HCT116 (cell line): ENCODE data around the gene ZCWPW1. TPM values are rescaled to one million over a fixed set of nuclear protein-coding genes. Genes with fewer than 3 reads are reported as not detected.

Experiments
- ATAC-seq: fragments of 200-7000 bp; cut with Tn5 transposase; 2 replicates; pipeline ENCODE4 v1.9.1; 2020; ENCODE audit warnings: mild to moderate bottlenecking, moderate library complexity
- BruUV-seq: library from RNA; stranded (reverse); fragments of 400-500 nt; replicated peaks from 2 replicates; lab custom pipeline; 2021; lab: Mats Ljungman, UMichigan
- CTCF ChIA-PET: fragments of 300-600 bp; sonication (Branson Sonifier 250); formaldehyde crosslinking; loops from one replicate; lab custom pipeline; 2021; ENCODE audit warnings: antibody characterized with exemption; lab: Charles Lee
- POLR2A ChIA-PET: fragments of 300-600, 350-600 bp; sonication (Branson Sonifier 250); formaldehyde crosslinking; loops from one replicate; lab custom pipeline; 2021; ENCODE audit warnings: antibody characterized with exemption; lab: Charles Lee
- RAD21 ChIA-PET, 2 experiments: fragments of 300-600 bp; sonication (Branson Sonifier 250); formaldehyde crosslinking; loops; one replicate each; lab custom pipeline; 2023; ENCODE audit warnings: low total read pairs in 2 of 2; ENCODE audit not compliant: uncharacterized antibody in 2 of 2, unreplicated experiment in 2 of 2, low non-redundant PET in 1 of 2; lab: Charles Lee
- DNase-seq: peaks from one replicate; pipeline ENCODE4 v3.0.0-alpha.2; 2010; ENCODE audit warnings: low read depth, low spot score
- H2AFZ ChIP-seq: fragments of 200-600 bp; shearing (Covaris generic), sonication (generic); 2 replicates; pipeline ENCODE4 v1.6.1; 2017; ENCODE audit warnings: low read depth, mixed run types, mixed read lengths, antibody characterized with exemption, low read length; ENCODE audit not compliant: poor library complexity, severe bottlenecking
- H3K27ac ChIP-seq: 2 replicates; pipeline ENCODE4 v1.5.1; 2012; ENCODE audit warnings: low read depth, low read length
- H3K27me3 ChIP-seq: fragments of 200-600 bp; sonication (generic); 2 replicates; pipeline ENCODE4 v1.6.1; 2016; ENCODE audit warnings: mixed run types, low read length, mixed read lengths; ENCODE audit not compliant: insufficient read depth
- H3K36me3 ChIP-seq, 2 experiments: fragments of 200-500 bp in 1 of 2; fragments of 200-600 bp in 1 of 2; sonication (Bioruptor generic) in 1 of 2; sonication (generic) in 1 of 2; 2 replicates each; pipeline versions ENCODE4 v1.5.1 to v1.6.1; 2014 to 2016; ENCODE audit warnings: low read length in 2 of 2, inconsistent platforms in 1 of 2, mixed read lengths in 1 of 2, mixed run types in 1 of 2; ENCODE audit not compliant: insufficient read depth in 2 of 2, control insufficient read depth in 1 of 2
- H3K4me1 ChIP-seq, 2 experiments: fragments of 200-600 bp in 1 of 2; sonication (generic) in 1 of 2; 2 replicates each; pipeline versions ENCODE4 v1.5.1 to v1.6.1; 2012 to 2017; ENCODE audit warnings: low read length in 2 of 2, inconsistent platforms in 1 of 2, mild to moderate bottlenecking in 1 of 2, mixed read lengths in 1 of 2, mixed run types in 1 of 2, moderate library complexity in 1 of 2; ENCODE audit not compliant: insufficient read depth in 2 of 2, control insufficient read depth in 1 of 2
- H3K4me2 ChIP-seq: fragments of 200-600 bp; sonication (generic); 2 replicates; pipeline ENCODE4 v1.6.1; 2017; ENCODE audit warnings: mixed run types, low read length, mixed read lengths
- H3K4me3 ChIP-seq, 2 experiments: fragments of 200-600 bp in 1 of 2; sonication (generic) in 1 of 2; replicated peaks in 1 of 2; 2 replicates each; pipeline ENCODE4 v1.5.1; 2011 to 2016; ENCODE audit warnings: low read length in 2 of 2, control low read depth in 1 of 2, low read depth in 1 of 2, mild to moderate bottlenecking in 1 of 2, mixed read lengths in 1 of 2, mixed run types in 1 of 2
- H3K79me2 ChIP-seq: fragments of 200-600 bp; sonication (generic); 2 replicates; pipeline ENCODE4 v1.6.1; 2017; ENCODE audit warnings: mild to moderate bottlenecking, mixed run types, low read length, moderate library complexity, mixed read lengths; ENCODE audit not compliant: insufficient read depth
- H3K9ac ChIP-seq: fragments of 200-600 bp; sonication (generic); 2 replicates; pipeline ENCODE4 v1.6.1; 2016; ENCODE audit warnings: low read length, mixed read lengths
- H3K9me2 ChIP-seq: fragments of 200-600 bp; sonication (generic), shearing (Covaris generic); 2 replicates; pipeline ENCODE4 v1.6.1; 2017; ENCODE audit warnings: mixed run types, mild to moderate bottlenecking, moderate library complexity; ENCODE audit not compliant: insufficient read depth
- H3K9me3 ChIP-seq, 2 experiments: fragments of 200-500 bp in 1 of 2; fragments of 200-600 bp in 1 of 2; sonication (Bioruptor generic) in 1 of 2; sonication (generic) in 1 of 2; 2 replicates each; pipeline ENCODE4 v1.6.1; 2014 to 2017; ENCODE audit warnings: low read length in 2 of 2, mixed read lengths in 2 of 2, inconsistent platforms in 1 of 2, low read depth in 1 of 2, mild to moderate bottlenecking in 1 of 2, mixed run types in 1 of 2, moderate library complexity in 1 of 2; ENCODE audit not compliant: control insufficient read depth in 1 of 2, insufficient read depth in 1 of 2
- H4K20me1 ChIP-seq: fragments of 200-600 bp; sonication (generic), shearing (Covaris generic); 2 replicates; pipeline ENCODE4 v1.6.1; 2017; ENCODE audit warnings: mixed run types, mild to moderate bottlenecking, moderate library complexity; ENCODE audit not compliant: insufficient read depth
- CBX3 ChIP-seq: IDR thresholded peaks from 2 replicates; pipeline ENCODE4 v1.6.1; 2012; ENCODE audit warnings: low read depth
- EZH2 ChIP-seq: fragments of 200-600 bp; sonication (generic); IDR thresholded peaks from 2 replicates; pipeline ENCODE4 v1.6.1; 2017; ENCODE audit warnings: antibody characterized with exemption, mixed run types
- FOSL1 ChIP-seq: IDR thresholded peaks from 2 replicates; pipeline ENCODE4 v1.6.1; 2012; ENCODE audit warnings: low read depth
- JUND ChIP-seq: IDR thresholded peaks from 2 replicates; pipeline ENCODE4 v1.6.1; 2012
- MAX ChIP-seq: IDR thresholded peaks from 2 replicates; pipeline ENCODE4 v1.6.1; 2012
- POLR2A ChIP-seq: IDR thresholded peaks from 2 replicates; pipeline ENCODE4 v1.7.0; 2011; ENCODE audit warnings: borderline replicate concordance; ENCODE audit not compliant: insufficient read depth, insufficient read length; ENCODE audit errors: extremely low read depth
- POLR2AphosphoS5 ChIP-seq: IDR thresholded peaks from 2 replicates; pipeline ENCODE4 v1.6.1; 2011; ENCODE audit warnings: mild to moderate bottlenecking, low read depth, low read length, moderate library complexity
- RAD21 ChIP-seq: IDR thresholded peaks from 2 replicates; pipeline ENCODE4 v1.6.1; 2012; ENCODE audit warnings: low read depth, mild to moderate bottlenecking
- SP1 ChIP-seq: IDR thresholded peaks from 2 replicates; pipeline ENCODE4 v1.6.1; 2012; ENCODE audit warnings: low read depth
- SRF ChIP-seq: IDR thresholded peaks from 2 replicates; pipeline ENCODE4 v1.6.1; 2012; ENCODE audit warnings: low read depth
- ZFX ChIP-seq: fragments of 450-650 bp; IDR thresholded peaks from 2 replicates; pipeline ENCODE4 v1.6.1; 2017
- intact Hi-C: fragments of 100-400 bp; cut with micrococcal nuclease; formaldehyde crosslinking; loops from 2 replicates; pipeline ENCODE4 v1.10.0; 2022
- total RNA-seq: library from RNA; stranded (reverse); gene quantifications from one replicate; pipeline ENCODE4 v1.2.1, GENCODE V29; 2021; ENCODE audit not compliant: unreplicated experiment
- TF ChIP-seq, protein P1 (sequence below): IDR thresholded peaks from 2 replicates; pipeline ENCODE4 v1.6.1; 2012
- TF ChIP-seq, protein P2 (sequence below): IDR thresholded peaks from 2 replicates; pipeline ENCODE4 v1.6.1; 2011; ENCODE audit warnings: mild to moderate bottlenecking, low read length, moderate library complexity; ENCODE audit not compliant: insufficient replicate concordance; ENCODE audit errors: extremely low read depth

The ZCWPW1 gene
- total RNA-seq, 1 experiment from 2014 or later = 1.5 TPM

DNA sequence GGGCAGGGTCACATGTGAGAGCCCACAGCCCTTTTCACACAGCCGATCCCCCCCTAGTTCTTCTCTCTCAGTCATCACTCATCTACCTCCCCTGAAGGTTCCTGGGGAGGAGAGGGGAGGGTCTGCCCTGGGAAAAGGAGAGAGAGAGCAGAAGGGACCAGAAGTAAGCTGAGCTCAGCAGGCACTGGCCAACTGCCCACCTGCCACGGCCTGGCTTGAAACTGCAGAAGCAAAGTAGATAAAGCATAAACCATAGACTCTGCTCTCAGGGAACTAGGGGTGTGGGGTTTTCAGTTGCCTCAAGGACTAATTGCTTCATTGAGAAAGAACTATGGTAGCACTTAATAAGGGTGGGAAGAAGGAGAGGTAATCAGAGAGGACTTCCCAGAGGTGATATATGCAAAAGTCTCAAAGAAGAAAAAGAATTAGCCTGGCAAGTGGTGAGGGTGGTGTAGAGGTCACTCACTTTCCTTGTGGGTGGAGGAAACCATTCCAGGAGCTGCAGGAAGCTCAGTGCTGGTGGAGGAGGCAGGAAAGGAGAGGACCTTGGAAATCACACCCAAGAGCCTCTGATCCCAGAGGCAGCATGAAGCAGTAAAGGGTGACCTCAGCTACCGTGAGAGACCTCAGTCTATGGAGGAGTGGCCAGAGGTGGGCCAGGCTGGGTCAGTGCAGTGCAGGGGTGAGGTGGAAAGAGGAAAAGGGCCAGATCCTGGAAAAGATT lies 38.1 kb downstream of the ZCWPW1 start:
- BruUV-seq = no TSS peak
- CTCF ChIA-PET = no interaction called here

More for the DNA sequence above, 38.1 kb downstream of the ZCWPW1 start:
- Histone ChIP-seq H3K4me3 (no peak overlapping the region), H3K27ac (no peak overlapping the region), H3K9me2 (no peaks in the 10 kb centered on the region), H2AFZ (no peak overlapping the region), H3K36me3 (no peaks in the 10 kb centered on the region), H3K4me1 (no peaks in the 10 kb centered on the region), H4K20me1 (no peaks in the 10 kb centered on the region), H3K4me2 (no peak overlapping the region), H3K27me3 (no peaks in the 10 kb centered on the region), H3K79me2 (no peaks in the 10 kb centered on the region), H3K9ac (no peak overlapping the region), H3K9me3 (no peaks in the 10 kb centered on the region)
- no peak for DNase-seq
- ChIA-PET RAD21 (no interaction called here), POLR2A (no interaction called here)
- intact Hi-C loops = no loop called here
- TF ChIP-seq MAX = no peak
- TF ChIP-seq RAD21 = no peak
- no peak for TF ChIP-seq POLR2A
- no peak for TF ChIP-seq CBX3
- TF ChIP-seq SRF = no peak
- no peak for TF ChIP-seq JUND
- TF ChIP-seq SP1 = no peak
- TF ChIP-seq ZFX = no peak
- TF ChIP-seq EZH2 = no peak
- TF ChIP-seq, protein P1, sequence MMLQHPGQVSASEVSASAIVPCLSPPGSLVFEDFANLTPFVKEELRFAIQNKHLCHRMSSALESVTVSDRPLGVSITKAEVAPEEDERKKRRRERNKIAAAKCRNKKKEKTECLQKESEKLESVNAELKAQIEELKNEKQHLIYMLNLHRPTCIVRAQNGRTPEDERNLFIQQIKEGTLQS = no peak
- no peak for TF ChIP-seq FOSL1
- no peak for TF ChIP-seq POLR2AphosphoS5
- TF ChIP-seq, protein P2, sequence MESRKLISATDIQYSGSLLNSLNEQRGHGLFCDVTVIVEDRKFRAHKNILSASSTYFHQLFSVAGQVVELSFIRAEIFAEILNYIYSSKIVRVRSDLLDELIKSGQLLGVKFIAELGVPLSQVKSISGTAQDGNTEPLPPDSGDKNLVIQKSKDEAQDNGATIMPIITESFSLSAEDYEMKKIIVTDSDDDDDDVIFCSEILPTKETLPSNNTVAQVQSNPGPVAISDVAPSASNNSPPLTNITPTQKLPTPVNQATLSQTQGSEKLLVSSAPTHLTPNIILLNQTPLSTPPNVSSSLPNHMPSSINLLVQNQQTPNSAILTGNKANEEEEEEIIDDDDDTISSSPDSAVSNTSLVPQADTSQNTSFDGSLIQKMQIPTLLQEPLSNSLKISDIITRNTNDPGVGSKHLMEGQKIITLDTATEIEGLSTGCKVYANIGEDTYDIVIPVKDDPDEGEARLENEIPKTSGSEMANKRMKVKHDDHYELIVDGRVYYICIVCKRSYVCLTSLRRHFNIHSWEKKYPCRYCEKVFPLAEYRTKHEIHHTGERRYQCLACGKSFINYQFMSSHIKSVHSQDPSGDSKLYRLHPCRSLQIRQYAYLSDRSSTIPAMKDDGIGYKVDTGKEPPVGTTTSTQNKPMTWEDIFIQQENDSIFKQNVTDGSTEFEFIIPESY = no peak
- no peak for ATAC-seq
